Endometrial microvascular endothelial cells (primary cell): Measurements from ENCODE around the gene TRIM4. TPM values are rescaled to one million over a fixed set of nuclear protein-coding genes. Genes with fewer than 3 reads are reported as not detected.
"Not testable (repeated sequence)": the region's sequence is repeated elsewhere in the genome, so short reads cannot be mapped to it uniquely, and the experiment has no call there.

ENCODE experiments used
- in situ Hi-C: cut with HindIII; loops from 2 replicates; pipeline ENCODE4 v1.10.0; 2017; ENCODE audit warnings: low sequenced_read_pairs, low pct_unique_long_range_greater_than_20kb; ENCODE audit errors: inconsistent ontology term
- total RNA-seq: library from RNA; depleted of rRNA; stranded (reverse); fragments of >200 nt; gene quantifications from one replicate; pipeline ENCODE4 v1.2.3, GENCODE V29; 2015; ENCODE audit errors: inconsistent ontology term

Gene TRIM4
- total RNA-seq, 1 donor from 2014 or later, result 25.3 TPM

GRCh38 chr7:99927536-99927935 lies 8.2 kb upstream of the TRIM4 start:
- in situ Hi-C loops, result no loop called here

GRCh38 chr7:99926321-99926720 lies 7.0 kb upstream of the TRIM4 start:
- in situ Hi-C loops, result no loop called here

- in situ Hi-C loops, result no loop called here
These were observed 3.9 kb upstream of the TRIM4 start for GRCh38 chr7:99923200-99923599.

GRCh38 chr7:99920149-99920548 lies 819 bp upstream of the TRIM4 start:
- in situ Hi-C loops, result no loop called here

- in situ Hi-C loops, result no loop called here
These were observed 433 bp upstream of the TRIM4 start for GRCh38 chr7:99919814-99920112.

- in situ Hi-C loops, result no loop called here
These were observed 8.4 kb downstream of the TRIM4 start for GRCh38 chr7:99910976-99911375.

GRCh38 chr7:99901581-99901980 lies 17.7 kb downstream of the TRIM4 start:
- in situ Hi-C loops, result no loop called here

- in situ Hi-C loops, result no loop called here
These were observed 19.4 kb downstream of the TRIM4 start for GRCh38 chr7:99899830-99900519.

- in situ Hi-C loops, result no loop called here
These were observed 20.5 kb downstream of the TRIM4 start for GRCh38 chr7:99898836-99899235.

GRCh38 chr7:99898023-99898357 lies 21.3 kb downstream of the TRIM4 start:
- in situ Hi-C loops, result no loop called here

GRCh38 chr7:99897322-99898022 lies 21.9 kb downstream of the TRIM4 start:
- in situ Hi-C loops, result no loop called here

GRCh38 chr7:99894738-99895137 lies 24.6 kb downstream of the TRIM4 start:
- in situ Hi-C loops, result no loop called here

- in situ Hi-C loops, result no loop called here
These were observed 26.1 kb downstream of the TRIM4 start for GRCh38 chr7:99893280-99893679.

GRCh38 chr7:99890348-99890747 lies 29.0 kb downstream of the TRIM4 start:
- in situ Hi-C loops, result not testable (repeated sequence)

- in situ Hi-C loops, result not testable (repeated sequence)
These were observed 31.0 kb downstream of the TRIM4 start for GRCh38 chr7:99888366-99888765.

GRCh38 chr7:99881370-99881769 lies 38.0 kb downstream of the TRIM4 start:
- in situ Hi-C loops, result no loop called here

GRCh38 chr7:99876933-99877332 lies 42.4 kb downstream of the TRIM4 start, which contains the start of gene OR2AE1:
Gene OR2AE1 (minus strand): TSS chr7:99877033. CDS start chr7:99877033, 0 bp downstream.
- in situ Hi-C loops, result no loop called here

- in situ Hi-C loops, result no loop called here
These were observed 42.8 kb downstream of the TRIM4 start for GRCh38 chr7:99876491-99876890.

- in situ Hi-C loops, result no loop called here
These were observed 51.1 kb downstream of the TRIM4 start for GRCh38 chr7:99868246-99868645.

GRCh38 chr7:99867477-99867876 lies 51.9 kb downstream of the TRIM4 start:
- in situ Hi-C loops, result not testable (repeated sequence)
